ENCODE measurements around the gene TSPAN9.

GRCh38 chr12:3193131-3193530, 116.0 kb downstream of the TSPAN9 start:
- TF ChIP-seq CTCF (conservative IDR thresholded peaks at IDR 0.05; ENCODE audit: low read depth, low read length) (no peak), MAFK (IDR thresholded peaks at IDR 0.05; ENCODE audit: low read depth, low read length) (no peak), POLR2A (IDR thresholded peaks at IDR 0.05; ENCODE audit: low read depth, low read length) (no peak), BHLHE40 (IDR thresholded peaks at IDR 0.05; ENCODE audit: low read depth, low read length) (no peak), MAZ (IDR thresholded peaks at IDR 0.05; ENCODE audit: borderline replicate concordance, low read depth, low read length) (no peak), USF2 (IDR thresholded peaks at IDR 0.05; ENCODE audit: low read depth, low read length) (no peak), NFE2L2 (IDR thresholded peaks at IDR 0.05; ENCODE audit: low read depth, low read length) (no peak), RFX5 (IDR thresholded peaks at IDR 0.05; ENCODE audit: low read depth, low read length) (no peak), MXI1 (IDR thresholded peaks at IDR 0.05; ENCODE audit: borderline replicate concordance, low read depth, low read length) (no peak), FOS (IDR thresholded peaks at IDR 0.05; ENCODE audit: low read depth, low read length) (no peak), RAD21 (IDR thresholded peaks at IDR 0.05; ENCODE audit: low read length) (no peak), SMC3 (IDR thresholded peaks at IDR 0.05; ENCODE audit: low read depth, low read length) (no peak)
